C1 segment of cervical spinal cord (tissue), 14 donors: ENCODE data around the gene POLD3.
A peak's percentile ranks its signal among the peaks of the same experiment; 100 is the strongest.
"Not testable (repeated sequence)": the region's sequence is repeated elsewhere in the genome, so short reads cannot be mapped to it uniquely, and the experiment has no call there.

Source experiments
- DNase-seq, 14 donors: peaks; one replicate each; lab custom pipeline; 2025; lab: John Stamatoyannopoulos, UW

Gene POLD3

DNA sequence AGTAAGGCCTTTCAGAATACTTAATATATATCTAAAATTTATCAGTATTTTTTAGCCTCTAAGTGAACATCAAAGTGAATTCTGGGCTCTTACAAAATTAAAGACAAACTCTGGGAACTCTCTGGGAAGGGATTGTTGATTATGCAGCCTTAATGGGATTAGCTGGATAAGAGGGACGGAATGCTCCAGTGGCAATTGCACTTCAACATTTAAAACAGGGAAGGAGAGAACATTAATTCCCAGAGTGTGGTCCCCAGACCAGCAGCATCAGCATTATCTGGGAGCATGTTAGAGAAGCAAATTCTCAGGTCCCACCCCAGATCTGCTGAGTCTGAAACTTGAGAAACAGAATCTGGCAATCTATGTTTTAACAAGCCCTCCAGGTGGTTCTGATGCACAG lies 46.5 kb downstream of the POLD3 start:
- no peak for DNase-seq

DNA sequence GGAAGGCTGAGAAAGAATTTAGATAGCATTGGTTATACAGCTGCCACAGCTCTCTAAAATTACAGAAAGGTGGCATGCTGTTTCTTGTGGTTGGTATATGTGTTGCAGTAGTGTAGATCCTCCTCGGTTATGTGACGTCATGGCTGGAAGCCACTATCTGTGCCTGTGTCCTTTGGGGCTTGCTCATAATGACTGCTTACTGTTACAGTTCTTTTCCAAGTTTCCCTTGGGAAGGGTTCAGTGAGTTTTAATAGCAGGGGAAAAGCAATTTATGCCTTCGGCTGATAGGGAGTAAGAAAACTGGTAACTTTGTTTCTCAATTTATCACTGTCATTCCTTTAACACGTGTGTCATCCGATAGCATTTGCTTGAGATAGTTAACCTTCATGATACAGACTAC lies 47.2 kb downstream of the POLD3 start:
- DNase-seq: no peak

DNA sequence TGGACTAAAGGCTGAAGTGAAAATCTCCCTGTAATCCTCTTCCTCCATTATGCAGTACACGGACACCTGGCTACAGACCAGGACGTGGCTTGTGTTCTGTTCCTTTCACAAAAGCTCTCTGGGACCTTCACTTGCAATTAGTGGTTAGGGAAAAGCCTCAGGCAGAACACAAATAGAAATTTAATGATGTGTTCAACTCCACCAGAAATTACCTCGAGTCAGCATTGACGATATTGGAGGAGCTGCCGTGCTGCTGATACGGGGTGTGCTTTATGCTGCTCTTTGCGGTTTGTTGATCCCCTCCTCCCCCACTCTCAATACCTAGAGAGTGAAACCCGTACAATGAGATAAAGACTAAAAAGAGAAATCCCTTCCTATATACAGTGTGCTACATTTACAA lies 48.9 kb downstream of the POLD3 start:
- no peak for DNase-seq

DNA sequence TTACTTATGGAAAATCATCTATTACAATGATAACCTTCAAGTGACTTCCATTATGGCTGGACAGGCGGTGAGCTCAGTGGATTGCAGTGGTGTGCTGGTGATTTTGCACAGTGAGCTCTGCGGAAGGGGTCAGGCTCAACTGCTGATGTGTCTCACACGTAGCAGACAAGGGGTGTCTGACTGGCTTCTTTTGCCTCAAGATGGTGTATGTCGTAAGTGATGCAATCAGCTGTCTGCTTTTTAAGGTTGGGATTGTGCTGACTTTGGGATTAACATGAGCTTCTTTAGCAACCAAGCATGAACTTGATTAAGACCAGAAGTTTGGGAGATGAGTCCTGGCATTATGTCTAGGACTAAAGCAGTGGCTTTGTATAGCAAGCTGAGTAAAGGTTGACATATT lies 49.5 kb downstream of the POLD3 start:
- no peak for DNase-seq

DNA sequence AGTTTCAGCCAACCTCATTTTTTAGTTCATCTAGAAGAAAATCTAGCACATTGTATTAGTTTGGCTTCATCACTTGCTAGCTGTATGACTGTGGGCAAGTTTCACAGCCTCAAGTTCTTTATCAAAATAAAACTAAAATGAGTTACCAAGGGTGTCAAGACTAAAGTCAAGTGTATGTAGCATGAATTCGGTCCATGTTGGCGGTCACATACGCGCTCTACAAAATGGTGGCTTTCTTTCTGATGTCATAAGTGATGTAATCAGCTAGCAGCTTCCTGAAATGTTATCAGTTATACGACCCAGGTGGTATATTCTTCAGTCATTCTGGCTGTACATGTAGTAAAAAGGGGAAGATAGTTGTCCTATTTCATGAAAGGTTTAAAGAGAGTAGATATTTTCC lies 50.5 kb downstream of the POLD3 start:
- DNase-seq: no peak

DNA sequence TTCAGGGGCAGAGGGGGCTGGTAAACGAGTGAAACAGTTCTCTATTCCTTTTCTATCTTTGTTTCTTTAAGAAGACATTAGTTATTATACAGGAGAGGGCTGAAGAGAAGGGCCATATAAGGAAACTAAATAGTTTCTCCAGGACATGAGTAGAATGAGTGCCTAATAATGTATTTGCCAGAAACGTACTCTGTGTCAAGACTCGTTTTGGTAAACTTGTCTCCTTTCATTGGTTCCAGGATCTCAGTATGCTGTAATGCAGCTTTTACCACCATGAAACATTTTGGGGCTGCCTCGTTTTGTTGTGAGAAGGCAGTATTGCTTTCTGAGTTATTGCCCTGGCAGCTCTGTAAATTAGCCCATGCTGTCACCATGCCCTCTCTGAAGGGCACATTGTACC lies 51.7 kb downstream of the POLD3 start:
- no peak for DNase-seq

DNA sequence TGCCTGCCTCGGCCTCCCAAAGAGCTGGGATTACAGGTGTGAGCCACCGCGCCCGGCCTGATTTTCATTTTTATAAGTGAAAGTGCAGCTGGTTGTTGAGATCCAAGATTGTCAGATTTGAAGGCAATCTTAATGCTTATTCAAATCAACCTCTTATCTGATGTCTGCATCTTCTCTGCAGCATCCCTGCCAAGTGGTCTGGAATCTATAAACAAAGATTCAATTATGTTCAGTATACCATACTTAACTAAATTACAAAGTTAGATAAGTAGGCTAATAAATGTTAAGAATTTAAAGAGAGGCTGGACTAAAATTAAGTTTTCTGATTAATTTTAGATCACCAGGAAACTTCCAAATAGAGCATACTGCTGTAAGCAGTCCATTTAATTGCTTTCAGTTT lies 53.8 kb downstream of the POLD3 start:
- DNase-seq: no peak

DNA sequence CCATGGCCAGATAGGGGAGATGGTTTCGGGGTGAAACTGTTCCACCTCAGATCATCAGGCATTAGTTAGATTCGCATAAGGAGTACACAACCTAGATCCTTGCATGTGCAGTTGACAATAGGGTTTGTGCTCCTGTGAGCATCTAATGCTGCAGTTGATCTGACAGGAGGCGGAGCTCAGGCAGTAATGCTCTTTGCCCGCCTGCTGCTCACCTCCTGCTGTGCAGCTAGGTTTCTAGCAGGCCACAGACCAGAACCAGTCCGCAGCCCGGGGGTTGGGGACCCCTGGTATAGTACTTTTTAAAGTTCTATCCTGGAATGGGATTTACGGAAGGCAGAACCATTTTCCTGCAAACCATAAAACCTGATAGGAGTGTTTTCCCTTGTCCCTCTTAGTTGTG lies 54.6 kb downstream of the POLD3 start:
- no peak for DNase-seq

DNA sequence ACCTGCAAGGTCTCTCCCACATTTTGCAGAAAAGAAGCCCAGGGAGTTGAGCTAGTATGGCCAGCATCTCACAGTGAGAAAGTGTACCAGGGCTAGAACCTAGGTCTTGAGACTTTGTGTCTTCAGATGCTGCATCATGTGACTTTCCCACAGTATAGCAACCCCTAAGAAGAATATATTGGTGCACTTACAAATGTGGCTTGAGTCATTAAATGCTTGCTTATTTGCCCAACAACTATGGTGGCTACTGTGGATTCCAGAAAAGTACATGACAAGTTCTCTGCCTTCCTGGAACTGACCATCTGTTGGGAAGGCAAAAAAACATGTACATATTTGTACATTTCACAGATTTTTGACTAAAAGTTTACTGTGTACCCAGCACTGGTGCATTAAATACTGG lies 55.0 kb downstream of the POLD3 start:
- DNase-seq: no peak

DNA sequence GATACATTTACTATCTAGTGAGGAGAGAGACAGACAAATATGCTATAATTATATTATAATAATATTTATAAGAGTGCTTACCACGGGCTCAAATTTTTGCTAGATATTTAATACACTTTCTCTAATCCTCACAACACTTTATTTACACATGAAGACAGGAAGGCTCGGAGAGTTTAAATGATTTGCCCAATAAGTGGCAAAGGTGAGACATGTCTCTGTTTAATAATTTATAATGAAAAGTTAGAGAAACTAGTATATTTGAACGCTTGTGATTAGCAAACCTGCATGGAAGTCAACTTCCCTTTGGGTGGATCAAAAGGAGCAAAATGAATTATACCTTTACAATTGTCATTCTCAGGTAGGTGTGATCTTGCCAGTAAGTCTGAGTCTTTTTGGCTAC lies 55.4 kb downstream of the POLD3 start:
- DNase-seq: no peak

DNA sequence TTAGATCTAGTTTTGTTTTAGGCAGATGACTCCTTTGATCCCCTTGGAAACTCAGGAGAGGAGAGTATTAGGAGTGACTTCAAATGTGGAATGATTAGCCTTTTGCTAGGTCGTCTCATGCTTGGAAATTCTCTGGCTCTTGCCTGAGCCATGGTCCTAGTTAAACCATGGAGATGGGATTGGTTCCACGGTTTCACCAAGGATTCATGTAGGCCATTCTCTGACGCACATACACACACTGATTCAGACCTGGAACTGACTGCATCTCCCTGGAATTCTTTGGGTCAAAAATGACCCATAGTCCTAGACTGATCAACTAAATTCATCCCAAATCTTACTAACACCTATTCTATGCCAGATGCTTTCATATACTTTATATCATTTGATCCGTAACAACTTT lies 56.5 kb downstream of the POLD3 start:
- no peak for DNase-seq

DNA sequence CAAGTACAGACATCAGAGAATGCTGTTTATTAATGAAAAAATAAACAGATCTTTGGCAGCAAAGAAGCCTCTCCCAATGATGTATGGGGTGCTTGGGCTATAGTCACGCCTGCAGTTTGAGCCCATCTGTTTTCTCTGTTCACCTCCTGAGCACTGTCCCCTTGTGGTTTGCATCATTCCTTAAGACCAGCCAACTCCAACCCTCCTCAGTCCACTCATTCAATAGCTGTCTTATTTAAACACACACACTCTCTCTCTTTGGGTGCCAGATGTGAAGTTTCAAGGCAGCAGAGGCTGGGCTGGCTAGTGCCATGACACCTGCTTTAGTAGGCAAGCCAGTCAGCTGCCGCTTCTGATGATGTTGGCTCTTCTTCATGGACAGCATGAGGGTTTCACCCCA lies 58.1 kb downstream of the POLD3 start:
- DNase-seq: no peak

DNA sequence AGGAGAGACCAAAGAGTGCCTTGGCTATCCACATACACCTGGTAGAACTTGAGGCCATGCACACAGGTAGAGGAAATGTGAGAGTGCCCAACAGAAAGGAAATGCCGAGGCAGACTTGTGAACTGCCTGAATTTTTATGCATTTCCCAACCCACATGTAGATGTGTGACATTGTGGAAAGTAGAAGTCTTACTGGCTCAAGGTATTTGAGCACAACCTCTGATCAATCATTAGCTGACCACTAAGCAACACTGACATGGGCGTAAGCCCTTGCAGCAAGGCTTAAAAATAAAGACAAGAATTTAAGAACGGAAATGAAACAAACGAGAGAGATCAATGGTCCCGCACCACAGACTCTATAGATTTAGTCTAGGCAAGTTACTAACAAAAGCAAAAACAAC lies 62.6 kb downstream of the POLD3 start:
- DNase-seq: no peak

DNA sequence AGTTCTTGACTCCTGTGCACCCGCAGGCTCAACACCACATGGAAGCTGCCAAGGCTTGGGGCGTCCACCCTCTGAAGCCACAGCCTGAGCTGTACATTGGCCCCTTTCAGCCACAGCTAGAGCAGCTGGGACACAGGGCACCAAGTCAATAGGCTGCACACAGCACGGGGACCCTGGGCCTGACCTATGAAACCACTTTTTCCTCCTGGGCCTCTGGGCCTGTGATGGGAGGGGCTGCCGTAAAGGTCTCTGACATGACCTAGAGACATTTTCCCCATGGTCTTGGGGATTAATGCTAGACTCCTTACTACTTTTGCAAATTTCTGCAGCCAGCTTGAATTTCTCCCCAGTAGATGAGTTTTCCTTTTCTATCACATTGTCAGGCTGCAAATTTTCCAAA lies 66.7 kb downstream of the POLD3 start:
- DNase-seq: not testable (repeated sequence)

DNA sequence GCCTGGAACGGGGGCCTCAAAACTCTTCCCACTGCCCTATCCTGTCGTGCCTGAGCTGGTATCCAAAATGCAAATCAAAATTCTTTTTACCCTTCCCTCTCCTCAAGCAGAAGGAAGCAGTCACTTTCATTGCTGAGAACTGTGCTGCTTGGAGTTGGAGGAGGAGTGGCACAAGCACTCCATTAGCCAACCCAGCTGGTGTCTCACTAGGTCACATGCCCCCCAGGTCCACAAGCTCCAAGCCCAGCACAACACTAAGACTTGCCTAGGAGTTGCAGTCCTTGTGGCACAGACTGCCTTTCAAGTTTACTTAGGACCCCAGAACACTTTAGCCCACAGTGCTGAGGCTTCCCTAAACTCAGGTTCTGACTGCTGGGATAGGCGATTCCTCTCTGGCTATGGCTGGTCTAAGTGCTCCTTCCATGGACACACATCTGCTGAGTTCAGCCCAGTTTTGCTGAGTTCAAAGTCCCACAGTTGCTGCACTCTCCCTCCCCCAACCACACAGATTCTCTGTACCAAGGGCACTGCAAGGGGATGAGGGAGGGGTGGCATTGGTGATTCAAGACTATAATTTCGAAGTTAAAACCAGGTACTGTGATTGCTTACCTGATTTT lies 70.2 kb downstream of the POLD3 start:
- no peak for DNase-seq

DNA sequence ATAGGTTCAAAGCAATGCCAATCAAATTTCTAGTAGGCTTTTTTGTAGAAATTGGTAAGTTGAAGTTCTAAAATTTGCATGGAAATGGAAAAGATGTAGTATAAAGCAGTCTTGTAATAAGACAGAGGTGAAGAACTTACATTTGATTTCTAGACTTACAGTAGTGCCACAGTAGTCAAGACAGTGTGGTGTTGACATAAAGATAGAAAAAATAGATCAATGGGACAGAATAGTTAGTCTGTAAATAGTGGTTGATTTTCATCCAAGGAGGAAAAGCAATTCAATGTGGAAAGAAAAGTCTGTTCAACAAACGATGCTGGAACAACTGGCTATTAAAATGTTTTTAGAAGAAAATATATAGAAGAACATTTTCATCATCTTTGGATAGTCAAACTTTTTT lies 70.9 kb downstream of the POLD3 start:
- no peak for DNase-seq

DNA sequence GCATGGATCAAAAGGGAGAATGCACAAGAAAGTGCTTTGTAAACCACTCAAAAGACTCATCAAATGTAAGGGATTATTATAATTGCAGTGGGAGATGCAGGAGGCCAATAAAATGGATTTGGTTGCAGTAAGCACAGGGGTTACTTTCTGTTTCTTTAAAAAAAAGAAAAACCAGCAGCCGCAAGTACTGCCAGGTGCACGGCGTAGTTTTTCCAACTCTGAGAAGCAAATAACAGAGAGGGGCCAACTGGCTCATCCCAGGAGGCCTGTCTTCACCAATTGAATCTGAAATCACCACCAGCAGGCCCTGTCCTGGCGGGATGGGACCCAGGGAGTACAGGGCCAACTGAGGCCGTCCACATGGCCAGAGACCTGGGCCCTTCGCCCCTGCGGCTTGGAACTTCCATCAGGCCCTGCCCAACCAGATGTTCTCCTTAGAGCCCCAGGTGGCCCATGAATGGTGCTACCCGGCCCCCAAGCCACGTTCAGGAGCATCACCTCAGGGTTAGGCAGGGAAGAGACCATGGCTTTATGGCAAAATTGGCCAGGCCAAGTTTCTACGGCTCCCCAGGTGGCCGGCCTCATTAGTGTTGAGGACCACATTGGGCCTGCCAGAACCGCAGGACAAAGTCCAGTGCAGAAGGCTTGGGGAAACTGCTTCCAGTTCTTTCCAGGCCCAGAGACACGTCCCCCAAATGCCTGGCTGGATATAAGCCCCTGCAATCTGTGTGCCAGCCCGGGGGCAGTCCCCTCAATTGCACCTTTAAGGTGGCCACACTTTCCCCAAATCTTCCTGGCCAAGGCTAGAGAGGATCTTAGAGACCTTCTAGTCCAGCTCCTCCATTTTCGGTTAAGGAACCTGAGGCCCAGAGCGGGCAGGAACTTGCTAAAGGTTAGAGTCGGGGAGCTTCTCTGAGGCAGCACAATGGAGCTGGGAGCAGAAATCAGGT lies 77.1 kb downstream of the POLD3 start:
- DNase-seq: no peak

DNA sequence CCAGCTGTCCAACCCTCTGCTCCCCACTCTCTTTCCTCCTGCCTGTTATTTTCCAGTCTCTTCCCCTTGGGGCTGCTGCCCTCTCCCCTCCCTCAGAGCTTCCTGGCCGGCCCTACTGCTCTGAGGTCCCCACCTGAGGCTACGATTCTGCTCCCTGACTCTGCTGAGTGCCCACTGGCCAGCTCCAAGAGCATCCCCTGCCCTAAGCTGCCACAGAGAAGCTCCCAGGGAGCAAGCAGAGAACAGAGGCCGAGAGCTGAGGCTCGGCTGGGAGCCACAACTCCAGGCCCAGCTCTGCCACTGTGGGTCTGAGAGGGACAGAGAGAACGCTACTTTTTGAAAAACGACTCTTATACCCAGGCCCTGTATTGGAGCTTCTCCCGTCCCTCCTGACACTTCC lies 77.8 kb downstream of the POLD3 start:
- DNase-seq: no peak

DNA sequence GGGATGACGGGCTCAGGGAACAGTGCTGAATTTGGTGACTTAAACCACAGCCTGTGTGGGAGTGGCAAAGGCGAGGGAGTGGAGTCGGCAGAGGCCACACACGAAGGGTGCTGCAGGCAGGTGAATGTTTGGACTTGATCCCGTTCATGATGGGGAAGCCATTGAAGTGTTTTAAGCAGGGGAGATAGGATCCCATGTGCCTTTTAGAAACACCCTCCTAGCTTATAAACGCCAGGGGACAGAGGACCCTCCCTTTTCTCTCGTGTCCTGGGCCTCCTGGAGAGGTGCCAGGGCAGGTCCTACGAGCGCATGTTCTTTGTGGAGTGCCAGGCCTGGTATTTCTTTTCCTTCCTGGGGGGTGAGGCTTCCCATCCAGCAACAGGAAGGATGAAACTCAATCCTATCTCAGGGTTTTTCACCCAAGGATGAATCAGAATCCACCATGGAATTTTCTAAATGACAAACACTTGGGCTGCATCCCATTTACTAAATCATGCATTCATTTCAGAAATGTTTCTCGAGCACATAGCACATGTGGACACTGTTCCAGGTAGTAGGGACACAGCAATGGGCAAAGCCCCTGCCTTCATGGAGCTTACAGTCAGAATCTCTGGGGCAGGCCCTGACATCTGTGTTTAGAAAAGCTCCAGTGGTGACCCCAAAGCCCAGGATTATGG lies 79.3 kb downstream of the POLD3 start:
- DNase-seq: no peak

DNA sequence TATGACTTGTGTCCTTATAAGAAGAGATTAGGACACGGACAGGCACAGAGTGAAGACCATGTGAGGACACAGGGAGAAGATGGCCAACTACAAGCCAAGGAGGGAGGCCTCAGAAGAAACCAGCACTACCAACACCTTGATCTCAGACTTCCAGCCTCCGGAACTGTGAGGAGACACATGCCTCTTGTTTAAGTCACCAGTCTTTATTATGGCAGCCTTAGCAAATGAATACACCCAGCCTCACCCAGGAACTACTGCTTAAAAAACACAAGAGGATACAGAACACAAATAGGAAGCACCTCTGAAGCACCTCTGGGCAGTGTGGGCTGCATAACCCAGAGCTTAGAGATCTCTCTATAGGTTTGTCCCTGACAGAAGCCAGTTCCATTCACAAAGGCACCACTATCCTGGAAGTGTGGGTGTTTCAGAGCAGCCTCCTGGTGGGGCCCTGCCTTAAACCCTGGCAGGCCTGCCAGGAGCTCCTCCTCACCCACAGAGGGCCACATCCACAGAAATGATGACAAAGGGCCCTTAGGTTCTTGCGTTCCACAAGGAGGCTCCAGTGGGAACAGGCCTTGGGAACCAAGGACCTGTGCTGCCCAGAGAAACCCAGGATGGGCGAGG lies 80.1 kb downstream of the POLD3 start:
- DNase-seq: no peak

DNA sequence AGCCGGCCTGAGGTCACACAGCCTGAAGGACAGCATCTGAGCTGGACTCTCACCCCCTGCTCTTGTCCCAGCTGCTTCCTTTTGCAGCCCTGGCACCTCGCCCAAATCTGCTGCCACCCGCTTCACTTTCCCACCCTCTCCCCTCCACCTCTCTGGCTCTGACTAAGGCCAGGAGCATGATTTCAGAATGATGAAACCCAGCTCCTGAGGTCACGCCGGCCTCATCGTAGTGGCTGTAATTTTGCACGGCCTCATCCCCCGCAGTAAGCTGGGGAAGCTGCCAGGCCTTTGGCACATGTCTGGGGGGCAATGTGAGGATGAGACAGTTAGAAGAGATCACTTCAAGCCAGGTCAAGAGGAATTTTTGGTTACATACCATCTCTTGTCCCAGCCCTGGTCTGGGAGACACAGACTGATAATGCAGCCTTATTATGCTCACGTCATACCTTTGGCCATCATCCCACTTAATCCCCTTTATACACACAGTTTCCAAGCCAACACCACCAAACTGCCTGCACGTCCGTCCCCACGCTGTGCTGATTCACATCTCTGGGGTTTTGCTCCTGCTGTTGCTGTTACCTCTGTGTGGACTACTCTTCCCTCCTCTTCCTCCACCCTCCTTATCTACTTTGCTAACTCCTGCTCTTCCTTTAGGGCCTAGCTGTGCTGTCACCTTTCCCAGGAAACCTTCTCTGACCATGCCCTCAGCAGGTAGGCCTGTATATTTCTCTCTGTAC lies 80.7 kb downstream of the POLD3 start:
- peak in 4 of 14 donors; percentile 20 to 42 (median 37) for DNase-seq
